PFSK-1 (cell line): ENCODE results near the gene NCOA5.

Source experiments
- FOXP2 ChIP-seq: optimal IDR thresholded peaks from 2 replicates; pipeline ENCODE3; 2011; ENCODE audit warnings: borderline replicate concordance, control low read depth, inconsistent platforms; ENCODE audit not compliant: insufficient read depth; ENCODE audit errors: extremely low read length, extremely low read depth
- POLR2AphosphoS5 ChIP-seq: IDR thresholded peaks from 2 replicates; pipeline ENCODE4 v1.6.1; 2012; ENCODE audit warnings: low read depth, mild to moderate bottlenecking, control low read depth, low read length, moderate library complexity
- SIN3A ChIP-seq: IDR thresholded peaks from 2 replicates; pipeline ENCODE4 v1.6.1; 2012; ENCODE audit warnings: mild to moderate bottlenecking, low read length, moderate library complexity, borderline replicate concordance; ENCODE audit not compliant: insufficient read depth
- TAF1 ChIP-seq: IDR thresholded peaks from 2 replicates; pipeline ENCODE4 v1.6.1; 2012; ENCODE audit warnings: low read length, control low read depth, borderline replicate concordance; ENCODE audit not compliant: insufficient read depth
- TF ChIP-seq, protein P1 (sequence below), 2 experiments: IDR thresholded peaks; 2 replicates each; pipeline versions ENCODE4 v1.6.1 to v1.8.0; 2011 to 2012; ENCODE audit warnings: low read depth in 2 of 2, low read length in 2 of 2, control low read depth in 1 of 2, inconsistent platforms in 1 of 2, mild to moderate bottlenecking in 1 of 2, moderate library complexity in 1 of 2; ENCODE audit not compliant: insufficient read depth in 1 of 2

DNA sequence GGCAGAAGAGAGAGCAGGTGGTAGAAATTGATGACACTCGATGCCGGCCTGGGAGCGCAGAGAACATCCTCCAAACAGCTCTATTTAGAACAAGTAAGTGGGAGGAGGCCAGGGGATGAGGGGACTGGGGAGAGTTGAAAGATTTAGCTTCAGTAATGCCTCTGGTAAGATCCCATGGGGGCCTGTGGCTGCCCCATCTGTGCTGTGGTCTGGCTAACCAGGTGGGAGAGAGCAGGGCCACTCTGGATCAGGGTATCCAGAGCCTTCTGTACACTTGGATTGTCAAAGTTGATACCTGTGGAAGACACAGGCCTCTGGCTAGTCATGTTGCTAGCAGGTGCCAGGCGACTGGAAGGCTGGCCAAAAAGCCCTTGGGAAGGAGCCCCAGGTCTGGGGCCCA, 27.6 kb downstream of the NCOA5 start:
- no peak for TF ChIP-seq SIN3A
- TF ChIP-seq TAF1 = no peak
- TF ChIP-seq POLR2AphosphoS5 = no peak
- TF ChIP-seq, protein P1, sequence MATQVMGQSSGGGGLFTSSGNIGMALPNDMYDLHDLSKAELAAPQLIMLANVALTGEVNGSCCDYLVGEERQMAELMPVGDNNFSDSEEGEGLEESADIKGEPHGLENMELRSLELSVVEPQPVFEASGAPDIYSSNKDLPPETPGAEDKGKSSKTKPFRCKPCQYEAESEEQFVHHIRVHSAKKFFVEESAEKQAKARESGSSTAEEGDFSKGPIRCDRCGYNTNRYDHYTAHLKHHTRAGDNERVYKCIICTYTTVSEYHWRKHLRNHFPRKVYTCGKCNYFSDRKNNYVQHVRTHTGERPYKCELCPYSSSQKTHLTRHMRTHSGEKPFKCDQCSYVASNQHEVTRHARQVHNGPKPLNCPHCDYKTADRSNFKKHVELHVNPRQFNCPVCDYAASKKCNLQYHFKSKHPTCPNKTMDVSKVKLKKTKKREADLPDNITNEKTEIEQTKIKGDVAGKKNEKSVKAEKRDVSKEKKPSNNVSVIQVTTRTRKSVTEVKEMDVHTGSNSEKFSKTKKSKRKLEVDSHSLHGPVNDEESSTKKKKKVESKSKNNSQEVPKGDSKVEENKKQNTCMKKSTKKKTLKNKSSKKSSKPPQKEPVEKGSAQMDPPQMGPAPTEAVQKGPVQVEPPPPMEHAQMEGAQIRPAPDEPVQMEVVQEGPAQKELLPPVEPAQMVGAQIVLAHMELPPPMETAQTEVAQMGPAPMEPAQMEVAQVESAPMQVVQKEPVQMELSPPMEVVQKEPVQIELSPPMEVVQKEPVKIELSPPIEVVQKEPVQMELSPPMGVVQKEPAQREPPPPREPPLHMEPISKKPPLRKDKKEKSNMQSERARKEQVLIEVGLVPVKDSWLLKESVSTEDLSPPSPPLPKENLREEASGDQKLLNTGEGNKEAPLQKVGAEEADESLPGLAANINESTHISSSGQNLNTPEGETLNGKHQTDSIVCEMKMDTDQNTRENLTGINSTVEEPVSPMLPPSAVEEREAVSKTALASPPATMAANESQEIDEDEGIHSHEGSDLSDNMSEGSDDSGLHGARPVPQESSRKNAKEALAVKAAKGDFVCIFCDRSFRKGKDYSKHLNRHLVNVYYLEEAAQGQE (IDR thresholded peaks at IDR 0.05; ENCODE audit: insufficient read depth in 1 of 2, low read depth in 2 of 2, low read length in 2 of 2) = no peak
- no peak for TF ChIP-seq FOXP2
